Measurements from ENCODE around the gene NAALADL2. TPM values are rescaled to one million over a fixed set of nuclear protein-coding genes. Genes with fewer than 3 reads are reported as not detected.
"Not testable (repeated sequence)": the region's sequence is repeated elsewhere in the genome, so short reads cannot be mapped to it uniquely, and the experiment has no call there.

NAALADL2 gene
- polyA plus RNA-seq, 3 donors: 17.2 to 18.3 (median 17.5) TPM

GRCh38 chr3:175798326-175798725 is 939.2 kb downstream of the NAALADL2 start:
- DNase-seq (ENCODE audit: extremely low read depth in 1 of 11, low read depth in 9 of 11, low spot score in 4 of 11): no peak

GRCh38 chr3:175805825-175806224 is 946.7 kb downstream of the NAALADL2 start:
- DNase-seq (ENCODE audit: extremely low read depth in 1 of 11, low read depth in 9 of 11, low spot score in 4 of 11): peak in 3 of 11 donors; percentile 1 to 8 (median 4)

- DNase-seq (ENCODE audit: extremely low read depth in 1 of 11, low read depth in 9 of 11, low spot score in 4 of 11): no peak
These were observed 948.0 kb downstream of the NAALADL2 start for GRCh38 chr3:175807175-175807574.

GRCh38 chr3:175818811-175819464 is 959.8 kb downstream of the NAALADL2 start:
- DNase-seq (ENCODE audit: extremely low read depth in 1 of 11, low read depth in 9 of 11, low spot score in 4 of 11): no peak

GRCh38 chr3:175822766-175823491 is 963.8 kb downstream of the NAALADL2 start:
- not testable (repeated sequence) for DNase-seq (ENCODE audit: extremely low read depth in 1 of 11, low read depth in 9 of 11, low spot score in 4 of 11)

- not testable (repeated sequence) for DNase-seq (ENCODE audit: extremely low read depth in 1 of 11, low read depth in 9 of 11, low spot score in 4 of 11)
These were observed 966.0 kb downstream of the NAALADL2 start for GRCh38 chr3:175825016-175825580.

GRCh38 chr3:175826759-175827158 is 967.6 kb downstream of the NAALADL2 start:
- DNase-seq (ENCODE audit: extremely low read depth in 1 of 11, low read depth in 9 of 11, low spot score in 4 of 11): no peak

- DNase-seq (ENCODE audit: extremely low read depth in 1 of 11, low read depth in 9 of 11, low spot score in 4 of 11): not testable (repeated sequence)
These were observed 970.7 kb downstream of the NAALADL2 start for GRCh38 chr3:175829809-175830208.

- DNase-seq (ENCODE audit: extremely low read depth in 1 of 11, low read depth in 9 of 11, low spot score in 4 of 11): not testable (repeated sequence)
These were observed 976.6 kb downstream of the NAALADL2 start for GRCh38 chr3:175835763-175836162.

GRCh38 chr3:175836617-175837016 is 977.5 kb downstream of the NAALADL2 start:
- no peak for DNase-seq (ENCODE audit: extremely low read depth in 1 of 11, low read depth in 9 of 11, low spot score in 4 of 11)

- DNase-seq (ENCODE audit: extremely low read depth in 1 of 11, low read depth in 9 of 11, low spot score in 4 of 11): no peak
These were observed 978.8 kb downstream of the NAALADL2 start for GRCh38 chr3:175837962-175838361.

GRCh38 chr3:175839366-175840005 is 980.4 kb downstream of the NAALADL2 start:
- no peak for DNase-seq (ENCODE audit: extremely low read depth in 1 of 11, low read depth in 9 of 11, low spot score in 4 of 11)

GRCh38 chr3:175851541-175851940 is 992.4 kb downstream of the NAALADL2 start:
- DNase-seq (ENCODE audit: extremely low read depth in 1 of 11, low read depth in 9 of 11, low spot score in 4 of 11): no peak

GRCh38 chr3:175852560-175852959 is 993.4 kb downstream of the NAALADL2 start:
- no peak for DNase-seq (ENCODE audit: extremely low read depth in 1 of 11, low read depth in 9 of 11, low spot score in 4 of 11)

GRCh38 chr3:175857666-175858270 is 998.6 kb downstream of the NAALADL2 start:
- DNase-seq (ENCODE audit: extremely low read depth in 1 of 11, low read depth in 9 of 11, low spot score in 4 of 11): no peak
